SU-DHL-6 (cell line): ENCODE data around the gene MAGOH.

Experiments used
- EZH2phosphoT487 ChIP-seq: fragments of 200-600 bp; sonication (generic), shearing (Covaris generic); conservative IDR thresholded peaks from 2 replicates; pipeline ENCODE4 v1.6.1; 2018; ENCODE audit warnings: mild to moderate bottlenecking, antibody characterized with exemption, low read length, moderate library complexity, mixed read lengths
- TF ChIP-seq, protein P1 (sequence below): fragments of 200-600 bp; sonication (generic); IDR thresholded peaks from one replicate; pipeline ENCODE4 v1.5.1; 2017; ENCODE audit warnings: antibody characterized with exemption, mild to moderate bottlenecking, low read length, moderate library complexity; ENCODE audit not compliant: insufficient read depth, poor library complexity, severe bottlenecking

GRCh38 chr1:53203466-53203865 is 34.9 kb downstream of the MAGOH start:
- TF ChIP-seq, protein P1, sequence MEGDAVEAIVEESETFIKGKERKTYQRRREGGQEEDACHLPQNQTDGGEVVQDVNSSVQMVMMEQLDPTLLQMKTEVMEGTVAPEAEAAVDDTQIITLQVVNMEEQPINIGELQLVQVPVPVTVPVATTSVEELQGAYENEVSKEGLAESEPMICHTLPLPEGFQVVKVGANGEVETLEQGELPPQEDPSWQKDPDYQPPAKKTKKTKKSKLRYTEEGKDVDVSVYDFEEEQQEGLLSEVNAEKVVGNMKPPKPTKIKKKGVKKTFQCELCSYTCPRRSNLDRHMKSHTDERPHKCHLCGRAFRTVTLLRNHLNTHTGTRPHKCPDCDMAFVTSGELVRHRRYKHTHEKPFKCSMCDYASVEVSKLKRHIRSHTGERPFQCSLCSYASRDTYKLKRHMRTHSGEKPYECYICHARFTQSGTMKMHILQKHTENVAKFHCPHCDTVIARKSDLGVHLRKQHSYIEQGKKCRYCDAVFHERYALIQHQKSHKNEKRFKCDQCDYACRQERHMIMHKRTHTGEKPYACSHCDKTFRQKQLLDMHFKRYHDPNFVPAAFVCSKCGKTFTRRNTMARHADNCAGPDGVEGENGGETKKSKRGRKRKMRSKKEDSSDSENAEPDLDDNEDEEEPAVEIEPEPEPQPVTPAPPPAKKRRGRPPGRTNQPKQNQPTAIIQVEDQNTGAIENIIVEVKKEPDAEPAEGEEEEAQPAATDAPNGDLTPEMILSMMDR = no peak
- TF ChIP-seq EZH2phosphoT487 = no peak
